Activated T-helper 2 cell treated with anti-CD3 and anti-CD28 coated beads, Interferon-gamma antibody, Interleukin-2, Interleukin-4, amounts not matched to agents 10 μg/mL and 5 μg/mL and 100 μg/mL, durations not matched to agents 14 hours and 24 hours and 36 hours (primary cell): Measurements from ENCODE around the gene SP140L. TPM values are rescaled to one million over a fixed set of nuclear protein-coding genes. Genes with fewer than 3 reads are reported as not detected.
"Not testable (repeated sequence)": the region's sequence is repeated elsewhere in the genome, so short reads cannot be mapped to it uniquely, and the experiment has no call there.

Experiments used
- DNase-seq: peaks from one replicate; pipeline ENCODE4 v3.0.0; 2021; ENCODE audit warnings: low spot score
- H3K27ac Mint-ChIP-seq: one replicate; pipeline ENCODE4 v1.8.0; 2021; ENCODE audit warnings: mixed read lengths
- H3K27me3 Mint-ChIP-seq: one replicate; pipeline ENCODE4 v1.8.0; 2021; ENCODE audit warnings: low read depth, mixed read lengths
- H3K36me3 Mint-ChIP-seq: one replicate; pipeline ENCODE4 v1.8.0; 2021; ENCODE audit warnings: low read depth, mixed read lengths
- H3K4me1 Mint-ChIP-seq: one replicate; pipeline ENCODE4 v1.8.0; 2021; ENCODE audit warnings: low read depth, mixed read lengths
- H3K4me3 Mint-ChIP-seq: one replicate; pipeline ENCODE4 v1.8.0; 2021; ENCODE audit warnings: low read depth, mild to moderate bottlenecking, moderate library complexity, mixed read lengths
- H3K9me3 Mint-ChIP-seq: one replicate; pipeline ENCODE4 v1.8.0; 2021; ENCODE audit warnings: mixed read lengths
- intact Hi-C: fragments of 100-400 bp; cut with micrococcal nuclease; formaldehyde crosslinking; loops from one replicate; pipeline ENCODE4 v1.15.1; 2023
- total RNA-seq: library from RNA; stranded (reverse); gene quantifications from 2 replicates; pipeline ENCODE4 v1.2.3, GENCODE V29; 2022

The SP140L gene
- total RNA-seq, 1 donor from 2014 or later: 59.1 TPM

- H3K36me3 Mint-ChIP-seq: peaks cover 89% of the 10 kb centered on the region
- intact Hi-C loops, H3K27me3 Mint-ChIP-seq, DNase-seq, H3K9me3 Mint-ChIP-seq, H3K4me1 Mint-ChIP-seq, H3K27ac Mint-ChIP-seq, H3K4me3 Mint-ChIP-seq: not testable (repeated sequence)
Observed at GRCh38 chr2:230401026-230401425, 74.0 kb downstream of the SP140L start.

GRCh38 chr2:230403746-230404145 is 76.8 kb downstream of the SP140L start:
- Mint-ChIP-seq H3K9me3 (no peaks in the 10 kb centered on the region), H3K4me3 (no peak overlapping the region), H3K27me3 (no peaks in the 10 kb centered on the region), H3K36me3 (peaks cover 79% of the 10 kb centered on the region), H3K4me1 (peaks cover 10% of the 10 kb centered on the region), H3K27ac (no peak overlapping the region)
- no peak for DNase-seq
- intact Hi-C loops: no loop called here

- Mint-ChIP-seq H3K4me1 (peaks cover 17% of the 10 kb centered on the region), H3K36me3 (peaks cover 60% of the 10 kb centered on the region), H3K4me3 (no peak overlapping the region), H3K9me3 (no peaks in the 10 kb centered on the region), H3K27ac (no peak overlapping the region), H3K27me3 (no peaks in the 10 kb centered on the region)
- intact Hi-C loops: no loop called here
- no peak for DNase-seq
Observed at GRCh38 chr2:230405824-230406223, 78.8 kb downstream of the SP140L start.

- Mint-ChIP-seq H3K36me3 (peaks cover 44% of the 10 kb centered on the region), H3K4me3 (no peak overlapping the region), H3K9me3 (no peaks in the 10 kb centered on the region), H3K27ac (no peak overlapping the region), H3K27me3 (no peaks in the 10 kb centered on the region), H3K4me1 (peaks cover 38% of the 10 kb centered on the region)
- intact Hi-C loops: no loop called here
- DNase-seq: no peak
Observed at GRCh38 chr2:230408244-230408842, 81.3 kb downstream of the SP140L start.

GRCh38 chr2:230409316-230409715 is 82.3 kb downstream of the SP140L start:
- intact Hi-C loops, H3K27me3 Mint-ChIP-seq, DNase-seq, H3K27ac Mint-ChIP-seq, H3K9me3 Mint-ChIP-seq, H3K4me3 Mint-ChIP-seq: not testable (repeated sequence)
- H3K4me1 Mint-ChIP-seq: peaks cover 46% of the 10 kb centered on the region
- H3K36me3 Mint-ChIP-seq: peaks cover 35% of the 10 kb centered on the region

- Mint-ChIP-seq H3K4me1 (peaks cover 54% of the 10 kb centered on the region), H3K9me3 (no peaks in the 10 kb centered on the region), H3K27ac (no peak overlapping the region), H3K27me3 (no peaks in the 10 kb centered on the region), H3K4me3 (no peak overlapping the region), H3K36me3 (peaks cover 25% of the 10 kb centered on the region)
- no peak for DNase-seq
- intact Hi-C loops: loop anchor here (2.0 to 10.0 kb wide), 2 partner anchors 91 to 145 kb away; no protein-coding TSS in a partner anchor
Observed at GRCh38 chr2:230410263-230410662, 83.3 kb downstream of the SP140L start.

- Mint-ChIP-seq H3K9me3 (no peaks in the 10 kb centered on the region), H3K36me3 (peaks cover 20% of the 10 kb centered on the region), H3K27ac (peak overlapping the region; percentile 100), H3K4me3 (peak overlapping the region; percentile 98), H3K27me3 (no peaks in the 10 kb centered on the region), H3K4me1 (peaks cover 61% of the 10 kb centered on the region)
- intact Hi-C loops: loop anchor here (1.0 to 10.0 kb wide), 4 partner anchors 61 to 200 kb away; no protein-coding TSS in a partner anchor
- DNase-seq: no peak
Observed at GRCh38 chr2:230410861-230411569, 84.0 kb downstream of the SP140L start.

GRCh38 chr2:230411570-230412370 is 84.8 kb downstream of the SP140L start:
- H3K4me3 Mint-ChIP-seq: peak overlapping the region; percentile 98
- DNase-seq: peak; percentile 74
- peaks cover 20% of the 10 kb centered on the region for H3K36me3 Mint-ChIP-seq
- H3K4me1 Mint-ChIP-seq: peaks cover 61% of the 10 kb centered on the region
- intact Hi-C loops: loop anchor here (1.0 to 10.0 kb wide), 4 partner anchors 61 to 200 kb away; no protein-coding TSS in a partner anchor
- H3K27me3 Mint-ChIP-seq: no peaks in the 10 kb centered on the region
- H3K27ac Mint-ChIP-seq: peak overlapping the region; percentile 100
- no peaks in the 10 kb centered on the region for H3K9me3 Mint-ChIP-seq

- DNase-seq: no peak
- Mint-ChIP-seq H3K9me3 (no peaks in the 10 kb centered on the region), H3K4me1 (peaks cover 59% of the 10 kb centered on the region), H3K36me3 (peaks cover 16% of the 10 kb centered on the region), H3K4me3 (peak overlapping the region; percentile 98), H3K27me3 (no peaks in the 10 kb centered on the region), H3K27ac (peak overlapping the region; percentile 87)
- intact Hi-C loops: loop anchor here (10.0 kb wide), 1 partner anchor 148 kb away; no protein-coding TSS in a partner anchor
Observed at GRCh38 chr2:230412371-230412711, 85.3 kb downstream of the SP140L start.

- H3K9me3 Mint-ChIP-seq: no peaks in the 10 kb centered on the region
- H3K27ac Mint-ChIP-seq: peak overlapping the region; percentile 87
Observed at GRCh38 chr2:230412846-230413245, 85.9 kb downstream of the SP140L start.

GRCh38 chr2:230413479-230413878 is 86.5 kb downstream of the SP140L start:
- intact Hi-C loops: loop anchor here (10.0 kb wide), 1 partner anchor 149 kb away; no protein-coding TSS in a partner anchor
- Mint-ChIP-seq H3K27me3 (no peaks in the 10 kb centered on the region), H3K9me3 (no peaks in the 10 kb centered on the region), H3K4me3 (no peak overlapping the region), H3K4me1 (peaks cover 59% of the 10 kb centered on the region), H3K36me3 (peaks cover 21% of the 10 kb centered on the region), H3K27ac (peak overlapping the region; percentile 87)
- DNase-seq: no peak

More at GRCh38 chr2:230412846-230413245, 85.9 kb downstream of the SP140L start:
- no peaks in the 10 kb centered on the region for H3K27me3 Mint-ChIP-seq
- DNase-seq: no peak
- intact Hi-C loops: loop anchor here (10.0 kb wide), 1 partner anchor 148 kb away; no protein-coding TSS in a partner anchor
- peaks cover 59% of the 10 kb centered on the region for H3K4me1 Mint-ChIP-seq
- peaks cover 16% of the 10 kb centered on the region for H3K36me3 Mint-ChIP-seq
- peak overlapping the region; percentile 98 for H3K4me3 Mint-ChIP-seq

GRCh38 chr2:230414302-230414701 is 87.3 kb downstream of the SP140L start:
- H3K27me3 Mint-ChIP-seq: no peaks in the 10 kb centered on the region
- H3K36me3 Mint-ChIP-seq: peaks cover 30% of the 10 kb centered on the region
- H3K4me3 Mint-ChIP-seq: peak overlapping the region; percentile 44
- no peak for DNase-seq
- no peaks in the 10 kb centered on the region for H3K9me3 Mint-ChIP-seq
- peaks cover 63% of the 10 kb centered on the region for H3K4me1 Mint-ChIP-seq
- intact Hi-C loops: loop anchor here (10.0 kb wide), 1 partner anchor 150 kb away; no protein-coding TSS in a partner anchor
- peak overlapping the region; percentile 93 for H3K27ac Mint-ChIP-seq
